ENCODE data around the gene CWH43. TPM values are rescaled to one million over a fixed set of nuclear protein-coding genes. Genes with fewer than 3 reads are reported as not detected.

CWH43 gene
- total and polyA plus RNA-seq, 10 of the 15 experiments (the other 5 are each of a cell fraction or from before 2014, with no cell fraction given), result not detected

GRCh38 chr4:48963042-48963679 is 22.9 kb upstream of the CWH43 start (continued):
- TF ChIP-seq RFX5 (IDR thresholded peaks at IDR 0.05; ENCODE audit: low read depth, low read length) (no peak), MLLT1 (IDR thresholded peaks at IDR 0.05) (no peak), CTCF (IDR thresholded peaks at IDR 0.05 in 2 of 3, conservative IDR thresholded peaks at IDR 0.05 in 1 of 3; ENCODE audit: control insufficient read depth in 2 of 3, extremely low read depth in 1 of 3, insufficient read depth in 1 of 3, low read depth in 3 of 3, low read length in 3 of 3) (peak; percentile 89 to 100 (median 99); a peak in 5 of 6 replicates), RAD21 (IDR thresholded peaks at IDR 0.05; ENCODE audit: insufficient read depth, low read depth, low read length) (peak; percentile 97), PRDM15 (CRISPR knock-in tag; IDR thresholded peaks at IDR 0.05) (no peak), CREB1 (IDR thresholded peaks at IDR 0.05; ENCODE audit: low read depth) (no peak), REST (IDR thresholded peaks at IDR 0.05; ENCODE audit: low read depth, low read length) (no peak), EZH2 (IDR thresholded peaks at IDR 0.05; ENCODE audit: borderline replicate concordance, control insufficient read depth, low read depth, low read length) (no peak), FOXM1 (IDR thresholded peaks at IDR 0.05; ENCODE audit: low read depth, low read length) (peak; percentile 50), EED (IDR thresholded peaks at IDR 0.05; ENCODE audit: low read depth) (no peak), NRF1 (conservative IDR thresholded peaks at IDR 0.05; ENCODE audit: low read depth, low read length) (no peak), ZBTB40 (IDR thresholded peaks at IDR 0.05; ENCODE audit: borderline replicate concordance) (no peak), FOS (IDR thresholded peaks at IDR 0.05; ENCODE audit: borderline replicate concordance, extremely low read depth, insufficient read length) (no peak)

Data from GM12878 (cell line).